ENCODE measurements around the gene SPG7. TPM values are rescaled to one million over a fixed set of nuclear protein-coding genes. Genes with fewer than 3 reads are reported as not detected.

The SPG7 gene
- total RNA-seq, 1 experiment from 2014 or later: 119 TPM

DNA sequence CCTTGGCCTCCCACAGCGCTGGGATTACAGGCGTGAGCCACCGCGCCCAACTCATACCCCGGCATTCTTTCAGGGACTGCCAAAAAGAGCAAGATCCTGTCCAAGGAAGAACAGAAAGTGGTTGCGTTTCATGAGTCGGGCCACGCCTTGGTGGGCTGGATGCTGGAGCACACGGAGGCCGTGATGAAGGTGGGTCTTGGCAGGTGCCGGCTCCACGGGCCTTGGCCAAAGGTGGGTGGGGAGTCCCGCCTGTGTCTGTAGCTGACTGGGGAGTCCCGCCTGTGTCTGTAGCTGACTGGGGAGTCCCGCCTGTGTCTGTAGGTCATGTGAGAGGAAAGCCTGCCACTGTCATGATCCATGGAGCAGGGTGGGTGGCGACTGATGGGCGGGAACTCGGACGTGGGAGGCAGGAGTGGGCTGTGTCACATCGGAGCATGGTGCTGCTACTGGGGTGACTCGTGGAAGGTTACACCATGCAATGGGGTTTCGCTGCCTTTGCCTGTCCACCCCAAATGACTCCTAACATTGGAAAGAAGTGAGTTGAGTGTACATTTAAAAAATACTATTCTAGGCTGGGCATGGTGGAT is 42.3 kb downstream of the SPG7 start:
- no peaks in the 10 kb centered on the region for H3K27me3 Mint-ChIP-seq (ENCODE audit: low read depth)
- no peak overlapping the region for H3K9ac ChIP-seq (ENCODE audit: extremely low read depth, insufficient read length, low read length)
- no peak overlapping the region; a peak in 1 of 7 replicates for H3K27ac Mint-ChIP-seq
- no peak overlapping the region for H3K14ac ChIP-seq (ENCODE audit: insufficient read depth, low read length)
- H2BK15ac ChIP-seq (ENCODE audit: low read depth, low read length): no peak overlapping the region
- no peak overlapping the region for H3K23ac ChIP-seq (ENCODE audit: insufficient read length, low read depth, low read length)
- DNase-seq: no peak
- H2BK5ac ChIP-seq (ENCODE audit: insufficient read length, low read length): no peak overlapping the region
- no peak overlapping the region for H4K8ac ChIP-seq (replicated peaks; ENCODE audit: insufficient read length, low read depth, low read length)
- H3K4me1 ChIP-seq (ENCODE audit: insufficient read depth, low read length): no peaks in the 10 kb centered on the region
- no peak overlapping the region for H3K18ac ChIP-seq (ENCODE audit: insufficient read length, low read depth, low read length)
- H2AFZ ChIP-seq (ENCODE audit: low read length): no peak overlapping the region
- no peaks in the 10 kb centered on the region; a peak in 1 of 5 replicates for H3K9me3 Mint-ChIP-seq
- H2BK120ac ChIP-seq (ENCODE audit: low read depth, low read length, poor library complexity, severe bottlenecking): no peak overlapping the region
- H2BK12ac ChIP-seq (ENCODE audit: insufficient read length, low read depth, low read length): no peak overlapping the region
- H4K20me1 ChIP-seq (ENCODE audit: control insufficient read depth, insufficient read depth, insufficient read length): no peaks in the 10 kb centered on the region
- H3K79me1 ChIP-seq (ENCODE audit: insufficient read depth, low read depth, low read length, poor library complexity, severe bottlenecking): no peaks in the 10 kb centered on the region
- H3K23me2 ChIP-seq (ENCODE audit: insufficient read length, low read depth, low read length, poor library complexity, severe bottlenecking): no peaks in the 10 kb centered on the region
- no peak overlapping the region for H3K4me3 Mint-ChIP-seq
- no peak overlapping the region for H4K5ac ChIP-seq (ENCODE audit: insufficient read length, low read depth, low read length)
- H3K79me2 ChIP-seq (ENCODE audit: insufficient read depth, low read length): no peaks in the 10 kb centered on the region
- no peak overlapping the region for H3K27ac ChIP-seq (ENCODE audit: insufficient read length, low read depth, low read length)
- H3K56ac ChIP-seq (ENCODE audit: insufficient read length, low read depth, low read length): no peak overlapping the region
- H3K9me3 ChIP-seq (ENCODE audit: control insufficient read depth, low read depth, low read length): no peaks in the 10 kb centered on the region
- TF ChIP-seq, protein P1, sequence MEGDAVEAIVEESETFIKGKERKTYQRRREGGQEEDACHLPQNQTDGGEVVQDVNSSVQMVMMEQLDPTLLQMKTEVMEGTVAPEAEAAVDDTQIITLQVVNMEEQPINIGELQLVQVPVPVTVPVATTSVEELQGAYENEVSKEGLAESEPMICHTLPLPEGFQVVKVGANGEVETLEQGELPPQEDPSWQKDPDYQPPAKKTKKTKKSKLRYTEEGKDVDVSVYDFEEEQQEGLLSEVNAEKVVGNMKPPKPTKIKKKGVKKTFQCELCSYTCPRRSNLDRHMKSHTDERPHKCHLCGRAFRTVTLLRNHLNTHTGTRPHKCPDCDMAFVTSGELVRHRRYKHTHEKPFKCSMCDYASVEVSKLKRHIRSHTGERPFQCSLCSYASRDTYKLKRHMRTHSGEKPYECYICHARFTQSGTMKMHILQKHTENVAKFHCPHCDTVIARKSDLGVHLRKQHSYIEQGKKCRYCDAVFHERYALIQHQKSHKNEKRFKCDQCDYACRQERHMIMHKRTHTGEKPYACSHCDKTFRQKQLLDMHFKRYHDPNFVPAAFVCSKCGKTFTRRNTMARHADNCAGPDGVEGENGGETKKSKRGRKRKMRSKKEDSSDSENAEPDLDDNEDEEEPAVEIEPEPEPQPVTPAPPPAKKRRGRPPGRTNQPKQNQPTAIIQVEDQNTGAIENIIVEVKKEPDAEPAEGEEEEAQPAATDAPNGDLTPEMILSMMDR (conservative IDR thresholded peaks at IDR 0.05): no peak
- peaks cover 22 to 87% (median 80%) of the 10 kb centered on the region in 3 experiments for H3K36me3 Mint-ChIP-seq (ENCODE audit: insufficient read depth in 1 of 3, low read depth in 3 of 3)
- no peak overlapping the region for H3K4me2 ChIP-seq (ENCODE audit: insufficient read depth, insufficient read length, low read length)
- WGBS (ENCODE audit: extremely low coverage, insufficient read length, low lambda C conversion rate): no CpG with 5 or more reads among the region's 22 CpGs
- no peaks in the 10 kb centered on the region for H3K4me1 Mint-ChIP-seq
- no peaks in the 10 kb centered on the region for H3K27me3 ChIP-seq (ENCODE audit: insufficient read depth, low read length)
- no peak overlapping the region for H2AK5ac ChIP-seq (ENCODE audit: insufficient read length, low read length)
- no peak overlapping the region for H3K4ac ChIP-seq (ENCODE audit: low read depth, low read length)
- no peak overlapping the region for H3T11ph ChIP-seq (ENCODE audit: low read length)
- no peak overlapping the region for H2BK20ac ChIP-seq (ENCODE audit: low read depth, low read length, poor library complexity, severe bottlenecking)
- no peak overlapping the region for H4K91ac ChIP-seq (ENCODE audit: insufficient read length, low read depth, low read length)
